Fibroblast of mammary gland (primary cell): Measurements from ENCODE around the gene DENND5A.
"Not testable (repeated sequence)": the region's sequence is repeated elsewhere in the genome, so short reads cannot be mapped to it uniquely, and the experiment has no call there.

ENCODE experiments used
- DNase-seq: peaks from one replicate; pipeline ENCODE4 v3.0.0-alpha.2; 2010; ENCODE audit warnings: low read depth
- H3K4me3 ChIP-seq: 2 replicates; pipeline ENCODE4 v1.5.1; 2011; ENCODE audit warnings: low read depth, mild to moderate bottlenecking, low read length, moderate library complexity; ENCODE audit not compliant: control insufficient read depth
- TF ChIP-seq, protein P1 (sequence below): conservative IDR thresholded peaks from 2 replicates; pipeline ENCODE4 v1.5.1; 2011; ENCODE audit warnings: low read depth, low read length, inconsistent platforms; ENCODE audit not compliant: control insufficient read depth, insufficient read depth

The DENND5A gene

DNA sequence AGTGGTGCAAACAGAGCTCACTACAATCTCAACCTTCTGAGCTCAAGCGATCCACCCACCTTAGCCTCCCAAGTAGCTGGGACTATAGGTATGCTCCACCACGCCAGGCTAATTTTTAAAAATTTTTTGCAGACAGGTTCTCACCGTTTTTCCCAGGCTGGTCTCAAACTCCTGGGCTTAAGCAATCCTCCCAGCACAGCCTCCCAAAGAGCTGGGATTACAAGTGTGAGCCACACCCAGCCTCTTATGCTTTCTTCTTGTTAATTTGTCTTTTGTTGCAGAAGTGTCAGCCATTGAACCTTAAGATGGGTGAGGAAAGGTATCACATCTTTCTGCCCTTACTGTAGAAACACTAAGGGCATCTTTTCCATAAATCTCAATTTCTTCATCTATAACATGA, 34.9 kb downstream of the DENND5A start:
- TF ChIP-seq, protein P1, sequence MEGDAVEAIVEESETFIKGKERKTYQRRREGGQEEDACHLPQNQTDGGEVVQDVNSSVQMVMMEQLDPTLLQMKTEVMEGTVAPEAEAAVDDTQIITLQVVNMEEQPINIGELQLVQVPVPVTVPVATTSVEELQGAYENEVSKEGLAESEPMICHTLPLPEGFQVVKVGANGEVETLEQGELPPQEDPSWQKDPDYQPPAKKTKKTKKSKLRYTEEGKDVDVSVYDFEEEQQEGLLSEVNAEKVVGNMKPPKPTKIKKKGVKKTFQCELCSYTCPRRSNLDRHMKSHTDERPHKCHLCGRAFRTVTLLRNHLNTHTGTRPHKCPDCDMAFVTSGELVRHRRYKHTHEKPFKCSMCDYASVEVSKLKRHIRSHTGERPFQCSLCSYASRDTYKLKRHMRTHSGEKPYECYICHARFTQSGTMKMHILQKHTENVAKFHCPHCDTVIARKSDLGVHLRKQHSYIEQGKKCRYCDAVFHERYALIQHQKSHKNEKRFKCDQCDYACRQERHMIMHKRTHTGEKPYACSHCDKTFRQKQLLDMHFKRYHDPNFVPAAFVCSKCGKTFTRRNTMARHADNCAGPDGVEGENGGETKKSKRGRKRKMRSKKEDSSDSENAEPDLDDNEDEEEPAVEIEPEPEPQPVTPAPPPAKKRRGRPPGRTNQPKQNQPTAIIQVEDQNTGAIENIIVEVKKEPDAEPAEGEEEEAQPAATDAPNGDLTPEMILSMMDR = no peak
- no peak for DNase-seq
- H3K4me3 ChIP-seq = no peak overlapping the region

DNA sequence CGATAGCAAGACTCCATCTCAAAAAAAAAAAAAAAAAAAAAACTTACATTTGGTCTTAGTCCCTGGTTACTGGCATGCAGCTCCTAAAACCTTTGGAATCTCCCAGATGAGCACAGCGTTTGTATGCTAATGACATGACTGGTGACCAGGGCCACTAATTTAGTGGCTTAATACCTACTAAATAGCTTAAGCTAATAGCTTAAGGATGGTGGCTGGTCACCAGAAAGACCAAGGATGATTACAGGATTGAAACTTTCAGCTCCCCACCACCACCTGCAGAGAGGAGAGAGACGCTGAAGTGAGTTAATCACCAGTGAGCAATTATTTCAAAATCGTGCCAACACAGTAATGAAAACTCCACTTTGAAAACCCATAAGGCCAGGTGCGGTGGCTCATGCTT, 37.1 kb downstream of the DENND5A start:
- no peak overlapping the region for H3K4me3 ChIP-seq
- no peak for DNase-seq
- TF ChIP-seq, protein P1 = no peak

DNA sequence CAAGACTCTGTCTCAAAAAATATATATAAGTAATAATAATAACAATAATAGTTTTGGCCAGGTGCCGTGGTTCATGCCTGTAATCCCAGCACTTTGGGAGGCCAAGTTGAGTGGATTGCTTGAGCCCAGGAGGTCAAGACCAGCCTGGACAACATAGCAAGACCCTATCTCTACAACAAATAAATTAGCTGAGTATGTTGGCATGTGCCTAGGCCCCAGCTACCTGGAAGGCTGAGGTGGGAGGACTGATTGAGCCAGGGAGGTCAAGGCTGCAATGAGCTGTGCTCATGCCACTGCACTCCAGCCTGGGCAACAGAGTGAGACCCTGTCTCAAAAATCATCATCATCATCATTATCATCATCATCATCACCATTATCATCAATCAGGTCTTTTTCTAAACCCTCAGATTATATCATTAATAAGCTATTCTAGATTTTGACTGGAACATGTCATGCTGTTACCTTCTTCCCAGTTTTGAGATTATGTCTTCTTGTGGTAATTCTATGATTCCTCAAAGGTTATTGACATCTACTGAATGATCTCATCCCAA, 39.3 kb downstream of the DENND5A start:
- DNase-seq = no peak
- TF ChIP-seq, protein P1 = no peak

DNA sequence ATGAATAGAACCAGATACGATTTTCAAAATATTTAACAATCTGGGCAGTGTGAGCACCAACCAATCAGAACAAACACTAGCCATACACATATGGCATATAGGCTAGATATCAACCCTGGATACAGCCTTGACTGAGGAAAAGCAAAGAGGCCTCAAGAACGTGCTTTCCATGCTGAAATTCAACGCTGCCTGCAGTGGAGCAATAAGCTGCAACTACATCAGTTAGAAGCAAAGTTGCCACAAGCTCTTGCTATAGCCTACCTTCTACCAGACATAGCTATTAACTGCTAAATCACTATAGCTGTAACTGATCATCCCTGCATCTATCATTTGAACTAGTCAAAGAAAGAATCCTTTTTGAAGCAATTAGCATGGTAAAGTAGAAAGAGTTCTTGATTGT, 42.5 kb downstream of the DENND5A start:
- TF ChIP-seq, protein P1 = no peak
- no peak for DNase-seq
- no peak overlapping the region for H3K4me3 ChIP-seq

More for the DNA sequence above, 39.3 kb downstream of the DENND5A start:
- H3K4me3 ChIP-seq = no peak overlapping the region

GRCh38 chr11:9220853-9221252, 44.3 kb downstream of the DENND5A start:
- H3K4me3 ChIP-seq, DNase-seq: not testable (repeated sequence)

- no peak overlapping the region for H3K4me3 ChIP-seq
- peak; percentile 80 for DNase-seq
- TF ChIP-seq, protein P1 = no peak
These were observed 45.6 kb downstream of the DENND5A start for GRCh38 chr11:9219572-9219971.

DNA sequence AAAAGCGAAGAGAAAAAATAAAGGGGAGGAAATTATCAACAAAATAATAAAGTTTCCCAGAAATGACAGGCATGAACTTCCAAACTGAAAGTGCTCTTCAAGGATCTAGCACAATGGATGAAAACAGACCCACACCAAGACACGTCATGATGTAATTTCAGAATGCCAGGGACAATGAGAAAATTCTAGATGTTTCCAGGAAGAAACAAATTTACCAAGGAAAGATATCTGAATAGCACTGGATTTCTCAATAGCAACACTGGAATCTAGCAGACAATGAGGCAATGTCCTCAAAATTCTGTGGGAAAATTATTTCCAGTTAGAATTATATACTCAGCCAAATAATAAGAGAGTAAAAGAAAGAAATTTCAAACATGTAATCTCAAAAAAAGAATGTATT, 46.0 kb downstream of the DENND5A start:
- DNase-seq = peak; percentile 73
- TF ChIP-seq, protein P1 = no peak
- H3K4me3 ChIP-seq = no peak overlapping the region
